Activated CD4-positive, alpha-beta memory T cell treated with anti-CD3 and anti-CD28 coated beads for 36 hours (primary cell): Measurements from ENCODE around the gene PERP. TPM values are rescaled to one million over a fixed set of nuclear protein-coding genes. Genes with fewer than 3 reads are reported as not detected.

ENCODE experiments used
- CTCF ChIA-PET: fragments of 350-600 bp; sonication (Branson Sonifier 250); formaldehyde crosslinking; loops from one replicate; lab custom pipeline; 2021; ENCODE audit warnings: antibody characterized with exemption, inconsistent platforms; lab: Charles Lee
- POLR2A ChIA-PET: fragments of 350-600 bp; sonication (Branson Sonifier 250); formaldehyde crosslinking; loops from one replicate; lab custom pipeline; 2021; ENCODE audit warnings: antibody characterized with exemption; lab: Charles Lee
- DNase-seq: peaks from one replicate; pipeline ENCODE4 v3.0.0-alpha.2; 2020
- H3K27ac Mint-ChIP-seq: one replicate; pipeline ENCODE4 v1.8.0; 2021; ENCODE audit warnings: mixed read lengths
- H3K27me3 Mint-ChIP-seq: one replicate; pipeline ENCODE4 v1.8.0; 2021; ENCODE audit warnings: mixed read lengths
- H3K36me3 Mint-ChIP-seq: one replicate; pipeline ENCODE4 v1.8.0; 2021; ENCODE audit warnings: mixed read lengths
- H3K4me1 Mint-ChIP-seq: one replicate; pipeline ENCODE4 v1.8.0; 2021; ENCODE audit warnings: low read depth, mixed read lengths
- H3K4me3 Mint-ChIP-seq: one replicate; pipeline ENCODE4 v1.8.0; 2021; ENCODE audit warnings: mild to moderate bottlenecking, mixed read lengths
- H3K9me3 Mint-ChIP-seq: one replicate; pipeline ENCODE4 v1.8.0; 2021; ENCODE audit warnings: mixed read lengths
- intact Hi-C: fragments of 100-400 bp; cut with micrococcal nuclease; formaldehyde crosslinking; loops from one replicate; pipeline ENCODE4 v1.15.1; 2023
- total RNA-seq, 2 experiments: library from RNA; stranded (reverse); gene quantifications; one replicate each; pipeline ENCODE4 v1.2.3, GENCODE V29; 2021

PERP gene
- total RNA-seq, 2 experiments from 2014 or later: 8.7 to 8.8 TPM

- Mint-ChIP-seq H3K36me3 (no peaks in the 10 kb centered on the region), H3K27ac (no peak overlapping the region), H3K4me1 (peaks cover 6% of the 10 kb centered on the region), H3K9me3 (no peaks in the 10 kb centered on the region), H3K4me3 (no peak overlapping the region), H3K27me3 (peaks cover 23% of the 10 kb centered on the region)
- intact Hi-C loops: loop anchor here (1.0 to 5.0 kb wide), 5 partner anchors 171 to 651 kb away; partner anchors contain the start of gene HEBP2
- DNase-seq: peak; percentile 44
- POLR2A ChIA-PET: interaction anchor here (0.6 to 0.7 kb wide), 5 partner anchors 10 to 1650 kb away, joined by 3 to 5 read pairs (median 3); no protein-coding TSS in a partner anchor
- CTCF ChIA-PET: interaction anchor here (0.6 to 5.8 kb wide), 38 partner anchors 9 to 1249 kb away, joined by 3 to 102 read pairs (median 5); no protein-coding TSS in a partner anchor
Observed at GRCh38 chr6:138115877-138116660, 8.8 kb upstream of the PERP start.

GRCh38 chr6:138115201-138115600 lies 8.0 kb upstream of the PERP start:
- DNase-seq: no peak
- Mint-ChIP-seq H3K27ac (no peak overlapping the region), H3K4me1 (peaks cover 6% of the 10 kb centered on the region), H3K4me3 (no peak overlapping the region), H3K9me3 (no peaks in the 10 kb centered on the region), H3K36me3 (no peaks in the 10 kb centered on the region), H3K27me3 (peaks cover 20% of the 10 kb centered on the region)
- POLR2A ChIA-PET: interaction anchor here (0.7 kb wide), 1 partner anchor 91 kb away, joined by 4 read pairs; no protein-coding TSS in a partner anchor
- intact Hi-C loops: loop anchor here (5.0 kb wide), 1 partner anchor 287 kb away; the partner anchor contains the start of gene HEBP2
- CTCF ChIA-PET: interaction anchor here (0.7 to 5.8 kb wide), 21 partner anchors 10 to 652 kb away, joined by 3 to 102 read pairs (median 9); no protein-coding TSS in a partner anchor

DNA sequence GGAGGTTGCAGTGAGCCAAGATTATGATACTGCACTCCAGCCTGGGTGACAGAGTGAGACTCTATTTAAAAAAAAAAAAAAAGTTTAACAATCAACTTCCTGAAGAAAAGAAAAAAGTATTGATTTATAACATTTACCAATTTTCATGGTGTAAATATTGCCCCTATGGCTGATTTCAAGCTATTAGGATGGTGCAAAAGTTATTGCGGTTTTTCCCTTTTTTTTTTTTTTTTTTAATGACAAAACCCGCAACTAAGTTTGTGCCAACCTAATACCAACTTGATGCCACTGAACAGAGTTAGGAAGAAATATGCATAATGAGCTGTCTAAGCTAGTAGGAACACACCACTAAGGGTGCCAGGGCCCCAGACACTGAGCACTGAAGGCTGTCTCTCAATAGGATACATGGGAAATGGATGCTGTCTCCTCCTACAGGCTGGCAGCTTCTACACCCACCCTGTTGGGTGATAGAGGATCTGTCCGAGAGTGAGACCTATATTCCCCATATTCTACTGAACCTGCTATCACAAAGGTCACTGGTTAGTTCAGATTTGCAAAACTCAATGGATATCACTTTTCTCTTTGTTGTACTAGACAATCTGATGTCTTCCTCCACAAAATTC lies 6.5 kb upstream of the PERP start:
- POLR2A ChIA-PET: no interaction called here
- intact Hi-C loops: no loop called here

GRCh38 chr6:138110229-138110628 lies 3.0 kb upstream of the PERP start:
- peaks cover 16% of the 10 kb centered on the region for H3K27me3 Mint-ChIP-seq
- DNase-seq: no peak
- intact Hi-C loops: no loop called here
- H3K36me3 Mint-ChIP-seq: no peaks in the 10 kb centered on the region
- no peaks in the 10 kb centered on the region for H3K9me3 Mint-ChIP-seq
- ChIA-PET CTCF (interaction anchor here (0.5 to 2.8 kb wide), 4 partner anchors 19 to 551 kb away, joined by 3 to 89 read pairs (median 3); no protein-coding TSS in a partner anchor), POLR2A (no interaction called here)
- H3K4me3 Mint-ChIP-seq: no peak overlapping the region
- H3K4me1 Mint-ChIP-seq: peaks cover 21% of the 10 kb centered on the region
- no peak overlapping the region for H3K27ac Mint-ChIP-seq

More for the DNA sequence above, 6.5 kb upstream of the PERP start:
- Mint-ChIP-seq H3K27me3 (peaks cover 17% of the 10 kb centered on the region), H3K4me1 (peaks cover 9% of the 10 kb centered on the region), H3K4me3 (no peak overlapping the region), H3K9me3 (no peaks in the 10 kb centered on the region), H3K36me3 (no peaks in the 10 kb centered on the region), H3K27ac (no peak overlapping the region)
- no peak for DNase-seq
- CTCF ChIA-PET: interaction anchor here (0.6 to 5.8 kb wide), 5 partner anchors 108 to 403 kb away, joined by 4 to 102 read pairs (median 35); no protein-coding TSS in a partner anchor

GRCh38 chr6:138109042-138109997 lies 2.1 kb upstream of the PERP start:
- no peak overlapping the region for H3K27ac Mint-ChIP-seq
- no peak overlapping the region for H3K4me3 Mint-ChIP-seq
- peak; percentile 89 for DNase-seq
- ChIA-PET CTCF (interaction anchor here (0.6 to 2.8 kb wide), 11 partner anchors 9 to 552 kb away, joined by 3 to 89 read pairs (median 4); no protein-coding TSS in a partner anchor), POLR2A (interaction anchor here (0.6 kb wide), 1 partner anchor 134 kb away, joined by 3 read pairs; no protein-coding TSS in a partner anchor)
- H3K36me3 Mint-ChIP-seq: no peaks in the 10 kb centered on the region
- H3K27me3 Mint-ChIP-seq: peaks cover 12% of the 10 kb centered on the region
- H3K9me3 Mint-ChIP-seq: no peaks in the 10 kb centered on the region
- H3K4me1 Mint-ChIP-seq: peaks cover 21% of the 10 kb centered on the region
- intact Hi-C loops: loop anchor here (1.0 to 5.0 kb wide), 6 partner anchors 108 to 483 kb away; no protein-coding TSS in a partner anchor

- DNase-seq: peak; percentile 30
- H3K9me3 Mint-ChIP-seq: no peaks in the 10 kb centered on the region
- POLR2A ChIA-PET: no interaction called here
Observed at GRCh38 chr6:138107752-138108592, 753 bp upstream of the PERP start.

GRCh38 chr6:138106665-138107077 lies 548 bp downstream of the PERP start:
- intact Hi-C loops: loop anchor here (5.0 kb wide), 1 partner anchor 486 kb away; no protein-coding TSS in a partner anchor
- ChIA-PET CTCF (interaction anchor here (0.8 to 3.4 kb wide), 6 partner anchors 9 to 402 kb away, joined by 3 to 19 read pairs (median 4); no protein-coding TSS in a partner anchor), POLR2A (interaction anchor here (1.0 kb wide), 1 partner anchor 101 kb away, joined by 4 read pairs; no protein-coding TSS in a partner anchor)

More at GRCh38 chr6:138107752-138108592, 753 bp upstream of the PERP start:
- CTCF ChIA-PET: interaction anchor here (0.5 to 2.8 kb wide), 8 partner anchors 11 to 411 kb away, joined by 3 to 89 read pairs (median 6); no protein-coding TSS in a partner anchor
- peaks cover 21% of the 10 kb centered on the region for H3K4me1 Mint-ChIP-seq
- intact Hi-C loops: loop anchor here (2.0 to 5.0 kb wide), 2 partner anchors 239 to 484 kb away; no protein-coding TSS in a partner anchor
- H3K27ac Mint-ChIP-seq: peak overlapping the region; percentile 28
- H3K27me3 Mint-ChIP-seq: peaks cover 8% of the 10 kb centered on the region
- no peaks in the 10 kb centered on the region for H3K36me3 Mint-ChIP-seq
- peak overlapping the region; percentile 87 for H3K4me3 Mint-ChIP-seq

DNA sequence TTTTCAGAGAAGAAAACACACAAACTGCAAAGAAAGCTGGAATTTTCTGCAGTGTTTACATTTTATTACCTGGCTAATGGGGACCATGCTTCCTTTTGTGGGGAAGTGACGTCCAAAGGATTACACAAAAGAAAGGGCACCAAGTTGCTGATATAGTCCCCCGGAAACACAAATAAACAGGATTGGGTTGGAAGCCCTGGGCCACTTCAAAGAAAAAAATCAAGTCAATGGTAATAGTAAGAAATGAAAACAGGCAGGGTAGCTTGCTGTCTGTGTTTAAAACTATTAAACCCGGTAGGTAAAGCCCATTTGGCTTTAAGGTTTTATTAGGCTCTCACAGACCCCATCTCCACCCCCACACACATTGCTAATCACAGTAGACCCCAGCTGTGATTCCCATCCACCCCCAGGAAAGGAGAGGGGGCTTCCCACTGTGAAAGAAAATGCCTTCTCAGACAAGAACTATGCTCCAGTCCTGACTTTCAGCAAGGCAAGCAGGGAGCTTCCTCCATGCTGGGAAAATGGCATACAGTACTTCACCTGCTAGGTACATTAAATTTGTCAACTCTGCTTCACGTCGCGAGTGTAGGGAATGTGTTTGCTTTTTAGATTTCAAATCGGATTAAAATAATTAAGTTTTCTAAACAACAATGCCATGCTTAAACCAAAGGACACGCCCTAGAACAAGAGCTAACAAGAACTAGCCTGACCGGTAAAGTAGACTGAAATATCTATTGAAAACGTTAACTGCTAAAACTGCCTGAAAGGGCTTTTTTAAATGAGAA lies 1.1 kb downstream of the PERP start:
- intact Hi-C loops: loop anchor here (5.0 kb wide), 1 partner anchor 486 kb away; no protein-coding TSS in a partner anchor
- no peak overlapping the region for H3K27ac Mint-ChIP-seq
- POLR2A ChIA-PET: interaction anchor here (0.6 to 1.0 kb wide), 2 partner anchors 10 to 101 kb away, joined by 4 to 5 read pairs; no protein-coding TSS in a partner anchor
- peaks cover 21% of the 10 kb centered on the region for H3K4me1 Mint-ChIP-seq
- CTCF ChIA-PET: interaction anchor here (0.8 to 3.4 kb wide), 6 partner anchors 10 to 401 kb away, joined by 3 to 19 read pairs (median 4); no protein-coding TSS in a partner anchor
- no peaks in the 10 kb centered on the region for H3K9me3 Mint-ChIP-seq
- peaks cover 8% of the 10 kb centered on the region for H3K27me3 Mint-ChIP-seq
- H3K36me3 Mint-ChIP-seq: no peaks in the 10 kb centered on the region
- DNase-seq: no peak
- peak overlapping the region; percentile 87 for H3K4me3 Mint-ChIP-seq

More at GRCh38 chr6:138106665-138107077, 548 bp downstream of the PERP start:
- H3K27me3 Mint-ChIP-seq: peaks cover 8% of the 10 kb centered on the region
- no peaks in the 10 kb centered on the region for H3K9me3 Mint-ChIP-seq
- no peak overlapping the region for H3K27ac Mint-ChIP-seq
- peak overlapping the region; percentile 87 for H3K4me3 Mint-ChIP-seq
- no peak for DNase-seq
- no peaks in the 10 kb centered on the region for H3K36me3 Mint-ChIP-seq
- H3K4me1 Mint-ChIP-seq: peaks cover 21% of the 10 kb centered on the region

GRCh38 chr6:138105446-138105845 lies 1.8 kb downstream of the PERP start:
- no peak overlapping the region for H3K4me3 Mint-ChIP-seq
- no peak overlapping the region for H3K27ac Mint-ChIP-seq

More at GRCh38 chr6:138105446-138105845, 1.8 kb downstream of the PERP start:
- ChIA-PET POLR2A (no interaction called here), CTCF (interaction anchor here (1.1 to 3.4 kb wide), 4 partner anchors 10 to 570 kb away, joined by 3 to 19 read pairs (median 10); no protein-coding TSS in a partner anchor)
- peaks cover 21% of the 10 kb centered on the region for H3K4me1 Mint-ChIP-seq
- H3K36me3 Mint-ChIP-seq: no peaks in the 10 kb centered on the region
- DNase-seq: no peak
- peaks cover 9% of the 10 kb centered on the region for H3K27me3 Mint-ChIP-seq
- intact Hi-C loops: loop anchor here (5.0 kb wide), 1 partner anchor 487 kb away; no protein-coding TSS in a partner anchor
- no peaks in the 10 kb centered on the region for H3K9me3 Mint-ChIP-seq
